PC-3 (cell line): ENCODE measurements around the gene PCSK2. TPM values are rescaled to one million over a fixed set of nuclear protein-coding genes. Genes with fewer than 3 reads are reported as not detected.
A peak's percentile ranks its signal among the peaks of the same experiment; 100 is the strongest.

Experiments used
- ATAC-seq: fragments of 200-7000 bp; cut with Tn5 transposase; 2 replicates; pipeline ENCODE4 v1.9.1; 2020; ENCODE audit warnings: mild to moderate bottlenecking, moderate library complexity
- BruUV-seq: library from RNA; stranded (reverse); fragments of 400-500 nt; replicated peaks from 2 replicates; lab custom pipeline; 2021; lab: Mats Ljungman, UMichigan
- CTCF ChIA-PET: fragments of 300-600 bp; sonication (Branson Sonifier 250); formaldehyde crosslinking; loops from one replicate; lab custom pipeline; 2022; ENCODE audit warnings: antibody characterized with exemption; lab: Charles Lee
- POLR2A ChIA-PET: fragments of 300-600 bp; sonication (Branson Sonifier 250); formaldehyde crosslinking; loops from one replicate; lab custom pipeline; 2022; ENCODE audit warnings: antibody characterized with exemption; ENCODE audit not compliant: unreplicated experiment; lab: Charles Lee
- DNase-seq: peaks from one replicate; pipeline ENCODE4 v3.0.0-alpha.2; 2015
- H2AFZ ChIP-seq: fragments of 300-600 bp; sonication (generic); 2 replicates; pipeline ENCODE4 v1.6.0; 2016; ENCODE audit warnings: antibody characterized with exemption, low read length
- H3F3A ChIP-seq: fragments of 300-600 bp; sonication (generic); one replicate; pipeline ENCODE4 v1.6.0; 2017; ENCODE audit warnings: antibody characterized with exemption, low read length, control low read depth, mild to moderate bottlenecking; ENCODE audit not compliant: unreplicated experiment
- H3K27ac ChIP-seq: fragments of 300-600 bp; sonication (generic); 2 replicates; pipeline ENCODE4 v1.5.1; 2016; ENCODE audit warnings: mild to moderate bottlenecking, low read length
- H3K27me3 ChIP-seq: fragments of 300-600 bp; sonication (generic); 2 replicates; pipeline ENCODE4 v1.6.1; 2016; ENCODE audit warnings: low read length, mixed read lengths
- H3K36me3 ChIP-seq: fragments of 300-600 bp; sonication (generic); 2 replicates; pipeline ENCODE4 v1.6.1; 2016; ENCODE audit warnings: low read depth, mixed run types, low read length, mixed read lengths
- H3K4me1 ChIP-seq: fragments of 300-600 bp; sonication (generic); 2 replicates; pipeline ENCODE4 v1.5.1; 2016; ENCODE audit warnings: low read length; ENCODE audit not compliant: insufficient read depth
- H3K4me2 ChIP-seq: fragments of 300-600 bp; sonication (generic); 2 replicates; pipeline ENCODE4 v1.6.0; 2016; ENCODE audit warnings: low read length
- H3K4me3 ChIP-seq: fragments of 300-600 bp; sonication (generic); 2 replicates; pipeline ENCODE4 v1.5.1; 2016; ENCODE audit warnings: mild to moderate bottlenecking, low read length, mixed read lengths
- H3K79me2 ChIP-seq: fragments of 300-600 bp; sonication (generic); 2 replicates; pipeline ENCODE4 v1.6.1; 2017; ENCODE audit warnings: low read length, mixed read lengths
- H3K9ac ChIP-seq: fragments of 300-600 bp; sonication (generic); 2 replicates; pipeline ENCODE4 v1.6.0; 2016; ENCODE audit warnings: mild to moderate bottlenecking, low read length
- H3K9me2 ChIP-seq: fragments of 300-600 bp; sonication (generic); replicated peaks from 2 replicates; pipeline ENCODE4 v1.6.1; 2016; ENCODE audit warnings: mixed run types, low read length, mixed read lengths
- H3K9me3 ChIP-seq: fragments of 300-600 bp; sonication (generic); 2 replicates; pipeline ENCODE4 v1.6.1; 2016; ENCODE audit warnings: low read length, mixed read lengths
- H4K20me1 ChIP-seq: fragments of 300-600 bp; sonication (generic); 2 replicates; pipeline ENCODE4 v1.6.1; 2016; ENCODE audit warnings: low read length, mixed read lengths
- CTCF ChIP-seq: fragments of 300-600 bp; sonication (generic); conservative IDR thresholded peaks from 2 replicates; pipeline ENCODE4 v1.5.1; 2017; ENCODE audit warnings: antibody characterized with exemption, low read depth, mild to moderate bottlenecking, low read length
- EZH2 ChIP-seq: fragments of 300-600 bp; sonication (generic); IDR thresholded peaks from one replicate; pipeline ENCODE4 v1.6.1; 2017; ENCODE audit warnings: antibody characterized with exemption, mild to moderate bottlenecking, low read length; ENCODE audit not compliant: unreplicated experiment
- EZH2phosphoT487 ChIP-seq: fragments of 300-600 bp; sonication (generic); IDR thresholded peaks from 2 replicates; pipeline ENCODE4 v1.6.1; 2018; ENCODE audit warnings: mild to moderate bottlenecking, antibody characterized with exemption, low read length, borderline replicate concordance
- intact Hi-C: fragments of 100-400 bp; cut with micrococcal nuclease; formaldehyde crosslinking; loops from 2 replicates; pipeline ENCODE4 v1.9.0; 2023
- total RNA-seq: library from RNA; depleted of rRNA; stranded (reverse); fragments of >200 nt; gene quantifications from 2 replicates; pipeline ENCODE4 v1.2.3, GENCODE V29; 2014

The PCSK2 gene
- total RNA-seq, 1 experiment from 2014 or later = not detected

- no peaks in the 10 kb centered on the region for H3K9me3 ChIP-seq
- no peak overlapping the region for H3K4me3 ChIP-seq
- peaks cover 61% of the 10 kb centered on the region for H3K27me3 ChIP-seq
- no peaks in the 10 kb centered on the region for H4K20me1 ChIP-seq
- no peak overlapping the region for H3K4me2 ChIP-seq
- POLR2A ChIA-PET = no interaction called here
- H3K9me2 ChIP-seq = no peaks in the 10 kb centered on the region
- TF ChIP-seq EZH2 = no peak
- no peak for TF ChIP-seq EZH2phosphoT487
- no peak for TF ChIP-seq CTCF
- CTCF ChIA-PET = no interaction called here
- intact Hi-C loops = no loop called here
- ATAC-seq (no peak), DNase-seq (no peak)
- BruUV-seq = no TSS peak
- H3K4me1 ChIP-seq = no peaks in the 10 kb centered on the region
- no peak overlapping the region for H3K9ac ChIP-seq
- no peaks in the 10 kb centered on the region for H3K79me2 ChIP-seq
- no peak overlapping the region for H3K27ac ChIP-seq
- H3K36me3 ChIP-seq = no peaks in the 10 kb centered on the region
- H3F3A ChIP-seq = no peaks in the 10 kb centered on the region
- no peak overlapping the region for H2AFZ ChIP-seq
Observed at GRCh38 chr20:17380801-17381200, 154.0 kb downstream of the PCSK2 start.

GRCh38 chr20:17381724-17382123, 154.9 kb downstream of the PCSK2 start:
- peak; percentile 18 for DNase-seq
- CTCF ChIA-PET = no interaction called here
- BruUV-seq = no TSS peak
- H3K9ac ChIP-seq = no peak overlapping the region
- no peak overlapping the region for H3K4me2 ChIP-seq
- H3K4me1 ChIP-seq = no peaks in the 10 kb centered on the region
- no peak overlapping the region for H2AFZ ChIP-seq
- TF ChIP-seq EZH2phosphoT487 = no peak
- TF ChIP-seq CTCF = no peak
- no peak for TF ChIP-seq EZH2
- no peaks in the 10 kb centered on the region for H3K36me3 ChIP-seq
- no peaks in the 10 kb centered on the region for H3K9me2 ChIP-seq
- no peak for ATAC-seq
- no peak overlapping the region for H3K4me3 ChIP-seq
- H3K27ac ChIP-seq = no peak overlapping the region
- H3K79me2 ChIP-seq = no peaks in the 10 kb centered on the region
- intact Hi-C loops = no loop called here
- POLR2A ChIA-PET = no interaction called here
- H3F3A ChIP-seq = no peaks in the 10 kb centered on the region
- no peaks in the 10 kb centered on the region for H3K9me3 ChIP-seq
- H3K27me3 ChIP-seq = peaks cover 68% of the 10 kb centered on the region
- no peaks in the 10 kb centered on the region for H4K20me1 ChIP-seq

- ChIA-PET CTCF (no interaction called here), POLR2A (no interaction called here)
- no TSS peak for BruUV-seq
- no peak overlapping the region for H2AFZ ChIP-seq
- no peaks in the 10 kb centered on the region for H3K79me2 ChIP-seq
- no peaks in the 10 kb centered on the region for H4K20me1 ChIP-seq
- H3K9ac ChIP-seq = no peak overlapping the region
- intact Hi-C loops = no loop called here
- no peak overlapping the region for H3K27ac ChIP-seq
- no peaks in the 10 kb centered on the region for H3F3A ChIP-seq
- no peaks in the 10 kb centered on the region for H3K4me1 ChIP-seq
- TF ChIP-seq CTCF (no peak), EZH2phosphoT487 (no peak), EZH2 (no peak)
- H3K4me3 ChIP-seq = no peak overlapping the region
- H3K36me3 ChIP-seq = no peaks in the 10 kb centered on the region
- no peak for DNase-seq
- H3K4me2 ChIP-seq = no peak overlapping the region
- H3K27me3 ChIP-seq = peaks cover 95% of the 10 kb centered on the region
- no peaks in the 10 kb centered on the region for H3K9me3 ChIP-seq
- no peak for ATAC-seq
- no peaks in the 10 kb centered on the region for H3K9me2 ChIP-seq
Observed at GRCh38 chr20:17385798-17386197, 159.0 kb downstream of the PCSK2 start.
